Chondrocyte (in vitro differentiated cells): ENCODE data around the gene SHCBP1L. TPM values are rescaled to one million over a fixed set of nuclear protein-coding genes. Genes with fewer than 3 reads are reported as not detected.

Source experiments
- DNase-seq: peaks from one replicate; pipeline ENCODE4 v3.0.0; 2021; ENCODE audit warnings: mixed read lengths, low spot score
- H3K27ac Mint-ChIP-seq: one replicate; pipeline ENCODE4 v1.8.0; 2021; ENCODE audit warnings: mild to moderate bottlenecking, moderate library complexity, mixed read lengths; ENCODE audit not compliant: unreplicated experiment
- H3K27me3 Mint-ChIP-seq: 2 replicates; pipeline ENCODE4 v1.8.0; 2021; ENCODE audit warnings: low read depth, mixed read lengths
- H3K36me3 Mint-ChIP-seq: 2 replicates; pipeline ENCODE4 v1.8.0; 2021; ENCODE audit warnings: low read depth, mixed read lengths
- H3K4me1 Mint-ChIP-seq: 2 replicates; pipeline ENCODE4 v1.8.0; 2021; ENCODE audit warnings: low read depth, mild to moderate bottlenecking, mixed read lengths
- H3K4me3 Mint-ChIP-seq: one replicate; pipeline ENCODE4 v1.8.0; 2021; ENCODE audit warnings: mild to moderate bottlenecking, moderate library complexity, mixed read lengths; ENCODE audit not compliant: unreplicated experiment
- H3K9me3 Mint-ChIP-seq: 2 replicates; pipeline ENCODE4 v1.8.0; 2021; ENCODE audit warnings: low read depth, mixed read lengths
- total RNA-seq: library from RNA; stranded (reverse); gene quantifications from 3 replicates; pipeline ENCODE4 v1.2.1, GENCODE V29; 2021
- TF ChIP-seq, protein P1 (sequence below): fragments of 200-600 bp; sonication (generic); IDR thresholded peaks from 2 replicates; pipeline ENCODE4 v1.5.0; 2021; ENCODE audit warnings: antibody characterized with exemption, mild to moderate bottlenecking, moderate library complexity

SHCBP1L gene
- total RNA-seq, 1 donor from 2014 or later = not detected

GRCh38 chr1:182889997-182890396 lies 63.0 kb downstream of the SHCBP1L start:
- Mint-ChIP-seq H3K27ac (no peak overlapping the region), H3K9me3 (peaks cover 15% of the 10 kb centered on the region), H3K27me3 (no peaks in the 10 kb centered on the region), H3K4me3 (no peak overlapping the region), H3K36me3 (peaks cover 34% of the 10 kb centered on the region), H3K4me1 (no peaks in the 10 kb centered on the region)
- TF ChIP-seq, protein P1, sequence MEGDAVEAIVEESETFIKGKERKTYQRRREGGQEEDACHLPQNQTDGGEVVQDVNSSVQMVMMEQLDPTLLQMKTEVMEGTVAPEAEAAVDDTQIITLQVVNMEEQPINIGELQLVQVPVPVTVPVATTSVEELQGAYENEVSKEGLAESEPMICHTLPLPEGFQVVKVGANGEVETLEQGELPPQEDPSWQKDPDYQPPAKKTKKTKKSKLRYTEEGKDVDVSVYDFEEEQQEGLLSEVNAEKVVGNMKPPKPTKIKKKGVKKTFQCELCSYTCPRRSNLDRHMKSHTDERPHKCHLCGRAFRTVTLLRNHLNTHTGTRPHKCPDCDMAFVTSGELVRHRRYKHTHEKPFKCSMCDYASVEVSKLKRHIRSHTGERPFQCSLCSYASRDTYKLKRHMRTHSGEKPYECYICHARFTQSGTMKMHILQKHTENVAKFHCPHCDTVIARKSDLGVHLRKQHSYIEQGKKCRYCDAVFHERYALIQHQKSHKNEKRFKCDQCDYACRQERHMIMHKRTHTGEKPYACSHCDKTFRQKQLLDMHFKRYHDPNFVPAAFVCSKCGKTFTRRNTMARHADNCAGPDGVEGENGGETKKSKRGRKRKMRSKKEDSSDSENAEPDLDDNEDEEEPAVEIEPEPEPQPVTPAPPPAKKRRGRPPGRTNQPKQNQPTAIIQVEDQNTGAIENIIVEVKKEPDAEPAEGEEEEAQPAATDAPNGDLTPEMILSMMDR = no peak
- no peak for DNase-seq

- Mint-ChIP-seq H3K4me3 (no peak overlapping the region), H3K4me1 (no peaks in the 10 kb centered on the region), H3K36me3 (peaks cover 37% of the 10 kb centered on the region), H3K27ac (no peak overlapping the region), H3K27me3 (no peaks in the 10 kb centered on the region), H3K9me3 (peaks cover 5% of the 10 kb centered on the region)
- TF ChIP-seq, protein P1 = no peak
- DNase-seq = no peak
Measured at GRCh38 chr1:182888736-182889531, 64.0 kb downstream of the SHCBP1L start.

DNA sequence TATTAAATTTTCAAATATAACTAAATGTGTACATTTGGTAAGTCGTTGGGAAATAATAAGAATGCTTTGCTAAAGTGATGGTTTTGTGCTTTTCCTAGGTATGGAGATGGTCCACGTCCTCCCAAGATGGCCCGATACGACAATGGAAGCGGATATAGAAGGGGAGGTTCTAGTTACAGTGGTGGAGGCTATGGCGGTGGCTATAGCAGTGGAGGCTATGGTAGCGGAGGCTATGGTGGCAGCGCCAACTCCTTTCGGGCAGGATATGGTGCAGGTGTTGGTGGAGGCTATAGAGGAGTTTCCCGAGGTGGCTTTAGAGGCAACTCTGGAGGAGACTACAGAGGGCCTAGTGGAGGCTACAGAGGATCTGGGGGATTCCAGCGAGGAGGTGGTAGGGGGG lies 66.0 kb downstream of the SHCBP1L start:
- no peaks in the 10 kb centered on the region for H3K4me1 Mint-ChIP-seq
- peaks cover 48% of the 10 kb centered on the region for H3K36me3 Mint-ChIP-seq
- no peak overlapping the region for H3K4me3 Mint-ChIP-seq
- H3K27me3 Mint-ChIP-seq = no peaks in the 10 kb centered on the region
- H3K27ac Mint-ChIP-seq = no peak overlapping the region
- DNase-seq = no peak
- no peaks in the 10 kb centered on the region for H3K9me3 Mint-ChIP-seq
- TF ChIP-seq, protein P1 = no peak

DNA sequence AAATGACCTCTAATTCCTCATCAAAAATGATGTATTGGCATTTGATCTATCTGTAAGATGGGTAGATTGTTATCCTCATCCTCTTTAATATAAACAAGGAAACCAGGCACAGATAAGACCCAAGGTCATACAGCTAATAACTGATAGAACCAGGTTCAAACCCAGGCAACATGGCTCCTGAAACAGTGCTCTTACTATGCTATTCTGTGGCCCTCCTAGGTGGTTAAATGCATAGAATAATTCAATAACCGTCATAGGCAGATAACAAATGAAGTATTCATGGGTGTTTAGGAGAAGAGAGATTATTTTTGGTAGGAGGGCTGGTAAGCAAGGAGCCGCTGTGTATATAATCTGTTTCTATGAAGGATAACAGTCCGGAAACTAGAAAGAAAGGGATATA lies 67.4 kb downstream of the SHCBP1L start:
- no peaks in the 10 kb centered on the region for H3K4me1 Mint-ChIP-seq
- H3K27ac Mint-ChIP-seq = no peak overlapping the region
- peaks cover 62% of the 10 kb centered on the region for H3K36me3 Mint-ChIP-seq
- H3K27me3 Mint-ChIP-seq = no peaks in the 10 kb centered on the region
- H3K4me3 Mint-ChIP-seq = no peak overlapping the region
- TF ChIP-seq, protein P1 = no peak
- no peaks in the 10 kb centered on the region for H3K9me3 Mint-ChIP-seq
- no peak for DNase-seq

DNA sequence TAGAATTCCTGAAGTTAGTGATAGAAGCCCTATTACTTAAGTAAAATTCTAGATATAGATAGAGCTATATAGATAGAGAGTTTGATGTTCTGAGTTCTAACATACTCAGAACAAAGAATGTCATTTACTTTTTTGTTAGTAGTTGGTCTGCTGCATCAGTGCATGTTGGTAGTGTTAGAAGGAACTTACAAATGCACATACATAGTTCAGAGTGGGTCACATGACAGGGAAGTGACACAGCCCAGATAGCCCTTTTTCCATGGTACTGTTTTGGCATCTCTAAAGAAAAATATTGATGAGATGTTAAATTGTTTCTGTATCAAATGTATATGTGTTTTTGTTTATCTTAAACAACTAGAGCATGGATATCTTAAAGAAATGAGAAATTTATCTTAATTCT lies 68.1 kb downstream of the SHCBP1L start:
- no peaks in the 10 kb centered on the region for H3K4me1 Mint-ChIP-seq
- H3K9me3 Mint-ChIP-seq = no peaks in the 10 kb centered on the region
- peaks cover 67% of the 10 kb centered on the region for H3K36me3 Mint-ChIP-seq

More for the DNA sequence above, 68.1 kb downstream of the SHCBP1L start:
- H3K27ac Mint-ChIP-seq = no peak overlapping the region
- H3K27me3 Mint-ChIP-seq = no peaks in the 10 kb centered on the region
- H3K4me3 Mint-ChIP-seq = no peak overlapping the region
- DNase-seq = no peak
- TF ChIP-seq, protein P1 = no peak
